HT1080 (cell line): ENCODE data around the gene CDC42EP5. TPM values are rescaled to one million over a fixed set of nuclear protein-coding genes. Genes with fewer than 3 reads are reported as not detected.

Source experiments
- DNase-seq: peaks from one replicate; pipeline ENCODE4 v3.0.0-alpha.2; 2015; ENCODE audit warnings: low read depth
- total RNA-seq: library from RNA; depleted of rRNA; stranded (reverse); fragments of >200 nt; shearing (Covaris generic); gene quantifications from 2 replicates; pipeline ENCODE4 v1.2.3, GENCODE V29; 2014

The CDC42EP5 gene
- total RNA-seq, 1 experiment from 2014 or later, result 1.8 TPM

GRCh38 chr19:54428323-54429175, 44.5 kb downstream of the CDC42EP5 start:
- no peak for DNase-seq

GRCh38 chr19:54427586-54427985, 45.5 kb downstream of the CDC42EP5 start:
- no peak for DNase-seq

DNA sequence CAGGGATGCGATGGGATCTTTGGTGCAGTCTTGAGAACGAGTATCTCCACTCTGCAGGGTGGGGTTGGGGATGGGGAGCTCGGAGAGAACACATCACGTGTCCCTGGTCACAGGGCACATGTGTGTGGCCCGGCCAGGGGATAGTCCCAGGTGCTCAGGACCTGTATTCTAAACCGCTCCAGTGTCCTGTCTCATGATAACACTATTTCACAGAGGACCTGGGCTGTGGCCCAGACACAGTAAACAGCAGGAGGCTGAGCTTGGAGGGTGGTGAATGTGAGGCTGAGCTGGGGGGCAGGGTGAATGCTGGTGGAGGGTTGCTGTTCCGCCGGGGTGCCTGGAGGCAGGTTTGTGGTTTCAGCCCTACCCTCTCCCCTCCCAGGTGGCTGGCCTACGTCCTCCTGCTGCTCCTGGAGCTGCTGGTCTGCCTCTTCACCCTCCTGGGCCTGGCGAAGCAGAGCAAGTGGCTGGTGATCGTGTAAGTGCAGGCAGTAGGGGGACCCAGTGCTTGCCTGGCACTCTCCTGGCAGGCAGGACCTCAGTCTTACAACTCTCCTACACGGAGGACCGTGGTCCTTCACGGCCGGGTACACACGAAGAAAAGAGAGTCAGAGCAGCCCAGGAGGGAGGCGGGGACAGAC, 46.7 kb downstream of the CDC42EP5 start:
- no peak for DNase-seq

DNA sequence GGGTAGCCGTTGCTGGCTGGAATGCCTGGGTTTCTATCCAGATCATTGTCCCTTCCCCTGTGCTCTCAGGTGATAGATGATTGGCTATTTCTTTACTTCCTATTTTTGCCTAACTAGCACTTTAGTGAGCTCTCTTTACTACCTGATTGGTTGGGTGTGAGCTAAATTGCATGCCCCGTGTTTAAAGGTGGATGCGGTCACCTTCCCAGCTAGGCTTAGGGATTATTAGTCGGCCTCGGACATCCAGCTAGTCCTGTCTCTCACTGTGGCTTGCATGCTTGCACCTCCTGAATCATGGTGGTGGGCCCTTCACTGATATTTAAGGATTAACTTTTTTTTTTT, 47.7 kb downstream of the CDC42EP5 start:
- no peak for DNase-seq

- no peak for DNase-seq
These were observed 48.3 kb downstream of the CDC42EP5 start for GRCh38 chr19:54424660-54425381.

GRCh38 chr19:54424201-54424600, 48.9 kb downstream of the CDC42EP5 start:
- DNase-seq, result no peak

DNA sequence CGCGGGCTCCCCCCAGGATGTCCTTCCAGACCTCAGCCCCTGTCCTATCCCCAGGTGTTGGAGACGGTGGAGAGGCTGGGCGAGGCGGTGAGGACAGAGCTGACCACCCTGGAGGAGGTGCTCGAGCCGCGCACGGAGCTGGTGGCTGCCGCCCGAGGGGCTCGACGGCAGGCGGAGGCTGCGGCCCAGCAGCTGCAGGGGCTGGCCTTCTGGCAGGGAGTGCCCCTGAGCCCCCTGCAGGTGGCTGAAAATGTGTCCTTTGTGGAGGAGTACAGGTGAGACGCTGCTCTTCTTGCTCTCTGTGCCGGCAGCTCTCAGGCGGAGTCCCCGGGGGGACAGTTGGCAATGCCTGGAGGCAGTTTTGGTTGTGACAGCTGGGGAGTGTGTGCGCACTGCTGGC, 51.0 kb downstream of the CDC42EP5 start:
- DNase-seq, result no peak

DNA sequence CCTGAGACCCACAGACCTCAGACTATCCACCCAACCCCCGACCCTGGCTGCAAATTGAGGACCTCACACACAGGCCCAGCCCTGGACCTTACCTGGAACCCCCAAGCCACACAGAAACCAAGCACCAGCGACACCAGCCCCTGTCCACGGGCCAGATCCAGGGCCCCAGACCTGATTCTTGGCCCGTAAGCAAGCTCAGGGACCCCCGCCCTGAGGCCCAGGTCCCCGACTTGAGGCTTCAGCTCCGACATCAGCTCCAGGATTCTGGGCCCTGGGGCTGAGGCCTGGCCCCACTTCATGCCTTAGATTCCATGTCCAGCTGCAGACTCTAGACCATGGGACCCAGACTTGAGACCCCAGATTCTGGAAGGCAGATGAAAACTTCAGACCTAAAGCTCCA, 51.6 kb downstream of the CDC42EP5 start:
- DNase-seq, result no peak

GRCh38 chr19:54421169-54421516, 52.0 kb downstream of the CDC42EP5 start:
- DNase-seq, result no peak

GRCh38 chr19:54420383-54421168, 52.5 kb downstream of the CDC42EP5 start:
- DNase-seq, result no peak

- DNase-seq, result no peak
These were observed 53.1 kb downstream of the CDC42EP5 start for GRCh38 chr19:54420068-54420382.

- no peak for DNase-seq
These were observed 53.9 kb downstream of the CDC42EP5 start for GRCh38 chr19:54418930-54419800.

GRCh38 chr19:54418030-54418929, 54.8 kb downstream of the CDC42EP5 start:
- DNase-seq, result peak; percentile 29

GRCh38 chr19:54416695-54417491, 56.2 kb downstream of the CDC42EP5 start:
- DNase-seq, result no peak

DNA sequence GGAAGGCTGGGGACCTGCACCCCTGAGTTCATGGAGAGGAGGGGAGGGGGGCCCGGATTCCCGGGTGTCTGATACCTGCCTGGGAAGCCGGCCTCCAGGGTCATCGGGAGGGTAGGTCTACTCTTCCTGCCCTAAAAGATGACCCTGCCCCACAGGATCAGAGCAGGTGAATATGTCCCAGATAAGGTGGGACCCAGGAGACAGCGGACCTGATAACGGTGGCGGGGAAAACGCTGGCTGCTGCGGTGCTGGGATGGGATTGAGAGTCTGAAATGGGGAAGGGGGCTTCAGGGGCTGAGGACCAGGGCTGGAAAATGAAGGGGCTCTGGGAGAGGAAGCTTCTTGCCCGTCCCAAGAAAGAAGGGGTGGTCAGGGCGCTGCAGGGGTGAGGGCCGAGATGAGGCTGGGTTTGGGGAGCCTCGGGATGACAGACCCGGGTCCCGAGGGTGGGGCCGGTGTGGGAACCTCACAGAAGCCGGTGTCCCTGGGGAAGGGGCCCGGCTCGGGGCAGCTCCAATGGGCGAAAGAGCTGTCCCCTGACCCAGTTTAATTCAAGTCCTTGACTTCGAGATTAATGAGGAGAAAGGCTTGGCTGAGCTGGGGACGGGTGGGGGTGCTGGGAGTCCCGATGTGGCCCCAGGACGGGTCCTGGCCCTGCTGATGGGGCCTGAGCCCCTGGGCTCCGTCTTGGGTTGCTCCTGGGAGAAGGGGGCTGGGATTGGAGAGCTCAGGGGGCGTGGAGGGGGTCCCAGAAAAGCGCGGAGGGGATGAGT, 57.0 kb downstream of the CDC42EP5 start:
- DNase-seq, result no peak

- DNase-seq, result no peak
These were observed 57.7 kb downstream of the CDC42EP5 start, which contains the start of gene TTYH1 for GRCh38 chr19:54415208-54415900. TTYH1 (plus strand) TSS chr19:54415464; CDS start chr19:54415553, 89 bp downstream.
